ENCODE results near the gene SLC26A5.
"Not testable (repeated sequence)": the region's sequence is repeated elsewhere in the genome, so short reads cannot be mapped to it uniquely, and the experiment has no call there.

SLC26A5 gene, protein sequence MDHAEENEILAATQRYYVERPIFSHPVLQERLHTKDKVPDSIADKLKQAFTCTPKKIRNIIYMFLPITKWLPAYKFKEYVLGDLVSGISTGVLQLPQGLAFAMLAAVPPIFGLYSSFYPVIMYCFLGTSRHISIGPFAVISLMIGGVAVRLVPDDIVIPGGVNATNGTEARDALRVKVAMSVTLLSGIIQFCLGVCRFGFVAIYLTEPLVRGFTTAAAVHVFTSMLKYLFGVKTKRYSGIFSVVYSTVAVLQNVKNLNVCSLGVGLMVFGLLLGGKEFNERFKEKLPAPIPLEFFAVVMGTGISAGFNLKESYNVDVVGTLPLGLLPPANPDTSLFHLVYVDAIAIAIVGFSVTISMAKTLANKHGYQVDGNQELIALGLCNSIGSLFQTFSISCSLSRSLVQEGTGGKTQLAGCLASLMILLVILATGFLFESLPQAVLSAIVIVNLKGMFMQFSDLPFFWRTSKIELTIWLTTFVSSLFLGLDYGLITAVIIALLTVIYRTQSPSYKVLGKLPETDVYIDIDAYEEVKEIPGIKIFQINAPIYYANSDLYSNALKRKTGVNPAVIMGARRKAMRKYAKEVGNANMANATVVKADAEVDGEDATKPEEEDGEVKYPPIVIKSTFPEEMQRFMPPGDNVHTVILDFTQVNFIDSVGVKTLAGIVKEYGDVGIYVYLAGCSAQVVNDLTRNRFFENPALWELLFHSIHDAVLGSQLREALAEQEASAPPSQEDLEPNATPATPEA

GRCh38 chr7:103446049-103446520, at the start of gene SLC26A5:
TSS of gene SLC26A5 (minus strand) at chr7:103446207. CDS start at chr7:103421514, 24,693 bp downstream.
- no peak for DNase-seq

- DNase-seq, result no peak
Observed at GRCh38 chr7:103487419-103487818, 41.4 kb upstream of the SLC26A5 start.

- not testable (repeated sequence) for DNase-seq
Observed at GRCh38 chr7:103486873-103487272, 40.9 kb upstream of the SLC26A5 start.

DNA sequence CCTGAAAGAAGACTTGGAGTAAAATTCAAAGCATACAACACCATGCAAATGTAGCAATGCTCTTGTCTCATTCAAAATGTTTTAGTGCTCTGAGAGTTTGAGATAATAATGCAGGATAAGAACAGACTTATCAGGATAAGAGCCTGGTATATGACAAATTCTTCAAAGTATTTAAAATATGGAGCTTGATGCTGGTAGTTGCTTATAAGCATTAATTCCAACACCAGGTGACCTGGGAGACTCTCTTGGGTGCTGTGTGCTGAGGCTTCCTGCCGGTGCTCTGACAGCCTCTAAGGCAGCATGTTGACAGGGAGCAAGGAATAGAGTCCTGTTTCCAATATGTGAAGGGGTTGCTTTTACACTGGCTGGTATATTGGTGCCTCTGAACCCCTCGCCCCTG, 34.8 kb upstream of the SLC26A5 start:
- DNase-seq, result no peak

DNA sequence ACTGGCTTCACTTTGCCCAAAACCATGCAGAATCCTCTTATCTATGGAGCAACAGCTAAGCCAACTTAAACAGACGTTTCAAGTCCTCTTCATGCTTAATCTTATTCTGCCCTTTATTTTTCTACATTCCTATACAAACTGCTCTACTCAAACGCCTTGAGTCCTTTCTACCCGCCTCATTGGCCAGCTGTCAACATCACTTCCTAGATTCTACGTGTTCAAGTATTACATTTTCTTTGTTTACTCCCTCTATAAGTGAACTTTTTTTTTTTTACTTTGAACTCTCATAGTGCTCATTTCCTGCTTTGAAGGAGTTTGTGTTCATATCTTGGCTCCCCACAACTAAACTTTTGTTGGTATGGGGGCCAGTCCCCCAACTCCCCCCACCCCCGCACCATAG, 28.9 kb upstream of the SLC26A5 start:
- no peak for DNase-seq

DNA sequence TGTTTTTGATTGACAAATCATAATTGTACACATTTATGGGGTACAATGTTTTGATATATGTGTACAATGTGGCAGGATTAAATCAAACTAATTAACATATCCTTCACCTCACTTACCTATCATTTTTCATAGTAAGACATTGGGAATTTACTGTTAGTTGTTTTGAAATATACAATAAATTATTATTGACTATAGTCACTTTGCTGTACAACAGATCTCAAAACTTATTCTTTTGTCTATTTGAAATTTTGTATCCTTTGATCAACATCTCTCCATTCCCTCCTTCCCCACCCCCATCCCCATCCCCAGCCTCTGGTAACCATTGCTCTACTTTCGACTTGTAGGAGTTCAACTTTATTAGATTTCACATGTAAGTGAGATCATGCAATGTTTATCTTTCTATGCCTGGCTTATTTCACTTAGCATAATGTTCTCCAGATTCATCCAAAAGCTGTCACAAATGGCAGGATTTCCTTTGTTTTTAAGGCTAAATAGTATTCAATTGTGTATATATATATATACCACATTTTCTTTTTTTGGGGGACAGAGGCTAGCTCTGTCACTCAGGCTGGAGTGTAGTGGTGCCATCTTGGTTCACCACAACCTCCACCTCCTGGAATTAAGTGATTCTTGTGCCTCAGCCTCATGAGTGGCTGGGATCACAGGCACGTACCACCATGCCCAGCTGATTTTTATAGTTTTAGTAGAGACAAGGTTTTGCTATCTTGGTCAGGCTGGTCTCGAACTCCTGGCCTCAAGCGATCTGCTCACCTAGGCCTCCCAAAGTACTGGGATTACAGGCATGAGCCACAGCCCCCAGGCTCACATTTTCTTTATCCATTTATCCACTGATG, 23.3 kb upstream of the SLC26A5 start:
- no peak for DNase-seq

GRCh38 chr7:103466814-103467213, 20.8 kb upstream of the SLC26A5 start:
- no peak for DNase-seq

DNA sequence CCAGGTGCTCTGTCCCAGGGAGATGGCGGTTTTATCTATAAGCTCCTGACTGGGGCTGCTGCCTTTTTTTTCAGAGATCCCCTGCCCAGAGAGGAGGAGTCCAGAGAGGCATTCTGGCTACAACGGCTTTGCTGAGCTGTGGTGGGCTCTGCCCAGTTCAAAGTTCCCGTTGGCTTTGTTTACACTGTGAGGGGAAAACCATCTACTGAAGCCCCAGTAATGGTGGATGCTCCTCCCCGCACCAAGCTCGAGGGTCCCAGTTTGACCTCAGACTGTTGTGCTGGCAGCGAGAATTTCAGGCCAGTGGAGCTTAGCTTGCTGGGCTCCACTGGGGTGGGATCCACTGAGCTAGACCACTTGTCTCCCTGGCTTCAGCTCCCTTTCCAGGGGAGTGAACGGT, 16.4 kb upstream of the SLC26A5 start:
- DNase-seq, result no peak

- no peak for DNase-seq
Observed at GRCh38 chr7:103447073-103447960, 1.3 kb upstream of the SLC26A5 start.

GRCh38 chr7:103445228-103446048, 569 bp downstream of the SLC26A5 start:
- no peak for DNase-seq

- DNase-seq, result no peak
Observed at GRCh38 chr7:103439661-103440060, 6.3 kb downstream of the SLC26A5 start.

GRCh38 chr7:103437623-103438022, 8.4 kb downstream of the SLC26A5 start:
- no peak for DNase-seq

- no peak for DNase-seq
Observed at GRCh38 chr7:103432712-103433111, 13.3 kb downstream of the SLC26A5 start.

DNA sequence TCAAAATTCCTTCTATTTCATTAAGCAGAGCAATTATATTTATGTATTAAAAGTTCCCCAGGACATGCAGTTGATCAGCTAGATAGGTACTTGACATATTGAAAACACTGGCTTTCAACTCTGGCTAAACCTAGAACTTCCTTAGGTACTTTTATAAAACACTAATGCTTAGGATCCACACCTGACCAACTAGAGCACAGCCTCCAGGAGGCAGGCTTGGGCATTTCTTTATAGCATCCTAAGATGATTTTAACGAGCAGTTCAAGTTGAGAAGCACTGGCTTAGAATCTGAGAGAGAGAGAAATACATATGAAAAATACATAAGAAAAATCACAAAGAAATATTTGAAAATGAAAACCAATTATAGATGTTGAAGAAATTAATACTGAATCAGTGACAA, 20.8 kb downstream of the SLC26A5 start:
- DNase-seq, result no peak

GRCh38 chr7:103423467-103424179, 22.4 kb downstream of the SLC26A5 start:
- DNase-seq, result no peak

- DNase-seq, result no peak
Observed at GRCh38 chr7:103420857-103421384, 25.1 kb downstream of the SLC26A5 start.

DNA sequence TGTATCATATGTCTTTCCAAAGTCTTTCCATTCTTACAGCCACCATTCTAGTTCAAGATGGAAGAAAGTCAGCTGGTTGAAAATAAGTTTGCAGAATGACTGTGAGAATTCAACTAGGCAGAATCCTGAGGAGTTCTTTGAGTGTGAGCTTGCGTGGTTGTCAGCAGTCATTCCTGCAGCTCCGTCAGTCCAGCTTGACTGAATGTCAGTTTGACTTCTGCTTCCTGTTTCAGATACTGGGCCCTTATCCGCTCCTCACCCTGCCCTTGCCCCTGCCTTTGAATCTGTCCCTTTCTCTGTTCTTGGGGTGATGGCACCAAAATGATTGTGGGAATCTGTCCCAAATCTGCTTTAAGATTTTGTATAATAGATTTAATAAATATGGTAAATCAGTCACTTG, 27.8 kb downstream of the SLC26A5 start:
- no peak for DNase-seq

GRCh38 chr7:103413407-103413806, 32.6 kb downstream of the SLC26A5 start:
- DNase-seq, result no peak

GRCh38 chr7:103412151-103412550, 33.9 kb downstream of the SLC26A5 start:
- no peak for DNase-seq

Data from T1000 (cell line).